GM19463 (cell line): Measurements from ENCODE around the gene SCN8A.

Experiments used
- ATAC-seq: cut with Tn5 transposase; IDR thresholded peaks from one replicate; pipeline ENCODE4 v1.9.1; 2021; ENCODE audit warnings: mild to moderate bottlenecking, moderate library complexity; ENCODE audit not compliant: unreplicated experiment

Gene SCN8A

DNA sequence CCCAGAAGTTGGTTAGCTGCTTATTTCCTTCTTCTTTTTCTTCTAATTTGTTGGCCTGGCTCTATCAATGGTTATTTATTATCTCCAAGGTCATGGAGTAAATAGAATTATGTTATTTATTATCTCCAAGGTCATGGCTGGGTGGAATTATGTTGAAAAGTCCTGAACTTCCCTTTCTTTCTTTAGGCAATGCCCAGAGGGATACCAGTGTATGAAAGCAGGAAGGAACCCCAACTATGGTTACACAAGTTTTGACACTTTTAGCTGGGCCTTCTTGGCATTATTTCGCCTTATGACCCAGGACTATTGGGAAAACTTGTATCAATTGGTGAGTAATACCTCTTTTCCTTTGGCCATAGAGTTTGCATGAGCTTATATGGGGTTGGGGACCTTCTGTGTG, 111.6 kb downstream of the SCN8A start:
- no peak for ATAC-seq

- ATAC-seq = no peak
These were observed 114.4 kb downstream of the SCN8A start for GRCh38 chr12:51705450-51705849.

DNA sequence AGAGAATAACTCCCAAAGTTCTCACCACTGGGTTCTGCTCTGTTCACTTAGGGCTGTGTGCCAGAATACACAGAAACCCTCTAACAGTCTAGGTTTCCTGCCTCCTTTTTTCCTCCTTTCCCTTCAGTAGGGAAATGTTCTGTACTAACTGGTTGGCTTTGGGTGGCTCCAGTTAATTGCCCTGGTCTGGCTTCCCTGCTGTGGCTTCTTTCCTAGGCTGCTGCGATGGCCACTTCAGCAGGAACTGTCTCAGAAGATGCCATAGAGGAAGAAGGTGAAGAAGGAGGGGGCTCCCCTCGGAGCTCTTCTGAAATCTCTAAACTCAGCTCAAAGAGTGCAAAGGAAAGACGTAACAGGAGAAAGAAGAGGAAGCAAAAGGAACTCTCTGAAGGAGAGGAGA, 115.2 kb downstream of the SCN8A start:
- no peak for ATAC-seq

DNA sequence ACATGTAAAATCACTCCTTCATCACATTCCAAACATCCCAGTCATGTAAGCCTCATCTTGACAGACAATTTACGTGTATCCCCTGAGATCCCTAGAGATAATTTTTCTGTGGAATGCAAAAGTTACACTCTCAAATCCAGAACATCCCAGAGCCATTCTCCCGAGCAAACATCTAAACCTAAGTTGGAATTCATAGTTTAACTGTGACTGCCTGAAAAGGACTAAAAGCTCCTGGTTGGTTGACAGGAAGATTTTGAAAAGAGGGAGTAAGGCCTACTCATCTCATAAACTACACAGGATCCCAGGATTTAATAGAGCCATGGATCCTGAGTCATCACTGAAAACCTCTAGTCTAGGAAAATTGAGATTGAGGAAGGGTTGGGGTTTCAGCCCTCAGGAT, 123.6 kb downstream of the SCN8A start:
- no peak for ATAC-seq

- ATAC-seq = no peak
These were observed 126.4 kb downstream of the SCN8A start for GRCh38 chr12:51717326-51717925.

GRCh38 chr12:51721282-51721940, 130.4 kb downstream of the SCN8A start:
- ATAC-seq = no peak

GRCh38 chr12:51722431-51722830, 131.4 kb downstream of the SCN8A start:
- ATAC-seq = no peak

GRCh38 chr12:51726161-51726560, 135.1 kb downstream of the SCN8A start:
- no peak for ATAC-seq

DNA sequence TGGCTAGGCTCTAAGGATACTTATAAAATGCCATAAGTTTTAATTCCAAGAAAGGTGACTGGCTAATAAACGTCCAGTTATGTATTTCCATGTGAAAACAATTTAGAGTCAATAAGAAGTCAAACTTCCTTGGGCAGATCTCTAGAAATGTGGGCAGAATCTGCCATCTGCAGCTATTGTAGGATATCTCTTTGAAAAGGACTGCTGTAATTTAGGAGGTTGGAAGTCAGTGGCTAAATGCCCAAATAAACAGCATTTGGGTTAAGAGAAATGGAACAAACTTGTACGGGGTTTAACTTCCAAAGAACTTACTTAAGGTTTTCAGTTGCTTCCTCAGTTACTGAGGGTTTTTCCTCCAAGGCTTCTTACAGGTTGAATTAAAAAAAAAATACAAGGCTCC, 135.9 kb downstream of the SCN8A start:
- no peak for ATAC-seq

- ATAC-seq = no peak
These were observed 138.3 kb downstream of the SCN8A start for GRCh38 chr12:51729331-51729730.

GRCh38 chr12:51730745-51731144, 139.7 kb downstream of the SCN8A start:
- no peak for ATAC-seq

GRCh38 chr12:51740536-51740935, 149.5 kb downstream of the SCN8A start:
- no peak for ATAC-seq

DNA sequence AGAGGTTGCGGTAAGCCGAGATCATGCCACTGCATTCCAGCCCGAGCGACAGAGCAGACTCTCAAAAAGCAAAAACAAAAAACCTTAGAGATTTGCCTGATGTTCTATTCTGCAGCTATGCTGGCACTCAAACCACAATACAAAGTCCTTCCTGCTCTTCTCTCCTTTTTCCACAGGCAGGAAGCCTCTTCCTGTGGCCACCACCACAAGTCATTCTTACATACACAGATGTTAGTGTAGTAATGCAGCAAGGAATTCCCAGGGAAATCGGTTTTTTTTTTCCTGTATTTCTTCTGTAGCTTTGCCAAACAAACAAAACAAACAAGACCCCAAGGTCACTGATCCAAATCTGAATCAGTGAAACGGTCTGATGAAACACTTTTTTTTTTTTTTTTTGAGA, 153.2 kb downstream of the SCN8A start:
- ATAC-seq = no peak

DNA sequence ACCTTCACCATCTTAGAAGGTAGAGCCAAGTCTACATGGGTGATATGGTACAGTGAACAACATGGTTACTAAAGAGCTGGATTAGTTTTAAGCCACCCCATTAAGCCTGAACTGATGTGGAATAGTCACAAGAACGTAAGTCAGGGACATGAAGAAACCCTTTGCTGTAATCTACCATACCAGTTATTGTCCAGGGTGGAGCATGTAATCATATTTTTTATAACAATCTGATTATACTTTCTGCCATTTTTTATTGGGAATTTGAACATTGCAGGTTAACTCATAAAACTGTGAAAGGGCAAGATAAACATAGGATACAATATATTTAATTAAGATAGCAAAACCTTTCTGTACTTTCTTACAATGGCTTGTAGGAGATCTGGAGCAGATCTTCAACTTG, 153.9 kb downstream of the SCN8A start:
- ATAC-seq = no peak

- no peak for ATAC-seq
These were observed 155.4 kb downstream of the SCN8A start for GRCh38 chr12:51746416-51746815.

- no peak for ATAC-seq
These were observed 157.2 kb downstream of the SCN8A start for GRCh38 chr12:51748235-51748634.

GRCh38 chr12:51749206-51749985, 158.4 kb downstream of the SCN8A start:
- ATAC-seq = no peak

GRCh38 chr12:51749986-51750317, 158.9 kb downstream of the SCN8A start:
- ATAC-seq = no peak

DNA sequence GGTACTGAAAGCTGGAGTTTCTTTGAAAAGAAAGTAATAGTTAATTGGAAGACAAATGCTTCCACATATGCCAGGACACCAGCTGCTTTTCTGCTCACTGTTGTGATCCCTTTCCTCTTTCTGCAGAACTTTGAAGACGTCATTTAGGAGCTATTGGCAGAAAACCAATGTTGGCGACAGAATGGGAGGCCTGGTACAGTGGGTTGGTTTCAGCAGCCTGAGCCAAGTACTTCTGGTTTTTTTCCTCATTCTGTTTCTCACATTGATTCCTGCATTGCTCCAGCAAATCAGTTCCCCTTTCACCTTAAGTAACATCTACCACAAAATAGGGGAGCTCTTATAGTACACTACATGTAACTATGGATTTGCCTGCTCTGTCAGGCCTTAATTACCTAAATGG, 160.6 kb downstream of the SCN8A start:
- ATAC-seq = no peak

DNA sequence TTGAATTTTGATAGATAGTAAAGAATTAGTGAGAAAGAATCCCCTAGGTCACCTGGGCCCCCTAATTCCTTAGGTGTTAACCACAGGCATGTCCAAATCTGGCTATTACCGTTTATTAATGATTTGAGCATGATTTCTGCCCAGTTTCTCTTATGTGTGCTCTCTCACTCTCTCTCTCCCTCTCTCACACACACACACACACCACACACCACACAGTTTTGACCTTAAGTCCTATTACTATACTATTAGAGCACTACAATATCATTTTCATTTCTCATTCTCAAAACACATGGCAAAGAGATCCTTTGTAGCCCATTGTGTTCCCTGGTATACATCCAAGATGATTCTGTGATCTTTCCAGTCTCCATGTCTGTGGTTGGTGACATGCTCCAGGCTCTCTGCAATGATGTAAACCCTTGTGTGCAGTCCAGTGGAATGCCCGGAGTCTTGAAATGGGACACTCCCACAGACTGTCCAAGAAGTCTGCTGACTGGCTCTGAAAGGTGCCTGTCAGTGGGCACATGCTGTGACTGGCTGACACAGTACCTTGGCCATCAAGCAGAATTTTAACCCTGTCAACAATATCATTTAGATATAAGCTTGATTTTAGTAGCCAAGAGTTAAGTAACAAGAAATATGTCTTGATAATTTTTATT, 161.3 kb downstream of the SCN8A start:
- ATAC-seq = no peak

GRCh38 chr12:51753980-51754675, 163.1 kb downstream of the SCN8A start:
- ATAC-seq = no peak
